Neural cell (in vitro differentiated cells): ENCODE data around the gene PLEKHM3.

Source experiments
- CTCF ChIP-seq: fragments of 450-650 bp; IDR thresholded peaks from 2 replicates; pipeline ENCODE4 v1.5.1; 2014; ENCODE audit warnings: antibody characterized with exemption, mild to moderate bottlenecking, moderate library complexity; ENCODE audit not compliant: poor library complexity, severe bottlenecking
- EP300 ChIP-seq: fragments of 450-650 bp; conservative IDR thresholded peaks from 2 replicates; pipeline ENCODE4 v1.6.1; 2014; ENCODE audit warnings: antibody characterized with exemption, mild to moderate bottlenecking, moderate library complexity; ENCODE audit not compliant: poor library complexity, severe bottlenecking
- POLR2AphosphoS5 ChIP-seq: IDR thresholded peaks from 2 replicates; pipeline ENCODE4 v1.6.1; 2012

- no peak for TF ChIP-seq CTCF
- TF ChIP-seq EP300 = no peak
- TF ChIP-seq POLR2AphosphoS5 = no peak
Observed at GRCh38 chr2:207944334-207944733, 81.0 kb downstream of the PLEKHM3 start.
